ENCODE results near the gene MPL.

The MPL gene

GRCh38 chr1:43358746-43359693 is 21.4 kb downstream of the MPL start, which contains the start of gene CDC20:
TSS of gene CDC20 (plus strand) at chr1:43358981. CDS start at chr1:43359216, 235 bp downstream.
- peak within 1 kb of the TSS; percentile 77 for H2BK120ac ChIP-seq (ENCODE audit: insufficient read depth, low read length, poor library complexity)
- DNase-seq: peak; percentile 98 to 100
- no peak within 1 kb of the TSS for H2BK12ac ChIP-seq (ENCODE audit: low read length)
- peak within 1 kb of the TSS; percentile 92 for H3K9ac ChIP-seq (ENCODE audit: low read length)
- peak within 1 kb of the TSS; percentile 17 for H2AK5ac ChIP-seq (ENCODE audit: low read length)
- no CpG with 5 or more reads among the region's 59 CpGs for WGBS (ENCODE audit: extremely low coverage, insufficient coverage, insufficient read length)
- H3K79me1 ChIP-seq (ENCODE audit: low read length): peaks cover 8% of the 10 kb centered on the region
- H3K14ac ChIP-seq (ENCODE audit: low read length): peak within 1 kb of the TSS; percentile 78
- peak within 1 kb of the TSS; percentile 66 for H3K4me2 ChIP-seq (ENCODE audit: low read length)
- H3K23ac ChIP-seq (ENCODE audit: low read length): no peak within 1 kb of the TSS
- H3K4ac ChIP-seq (ENCODE audit: low read depth, low read length): peak within 1 kb of the TSS; percentile 71
- peak within 1 kb of the TSS; percentile 61 for H2AFZ ChIP-seq (ENCODE audit: insufficient read depth, low read length, poor library complexity)
- H3K79me2 ChIP-seq (ENCODE audit: control insufficient read depth, insufficient read depth, low read length, poor library complexity): peaks cover 6% of the 10 kb centered on the region
- peaks cover 6 to 21% of the 10 kb centered on the region in 2 experiments for H3K4me1 ChIP-seq (ENCODE audit: control insufficient read depth in 1 of 2, insufficient read depth in 2 of 2, low read length in 2 of 2)
- H3K27me3 ChIP-seq (ENCODE audit: insufficient read depth, low read length): no peaks in the 10 kb centered on the region
- peak within 1 kb of the TSS; percentile 81 for H4K91ac ChIP-seq (ENCODE audit: low read depth, low read length)
- peak within 1 kb of the TSS; percentile 91 for H3K4me3 ChIP-seq (ENCODE audit: low read depth, low read length)
- H3K36me3 ChIP-seq (ENCODE audit: control insufficient read depth in 1 of 2, insufficient read depth in 2 of 2, low read length in 2 of 2): peaks cover 25 to 38% of the 10 kb centered on the region in 2 experiments
- H4K8ac ChIP-seq (ENCODE audit: low read depth, low read length): peak within 1 kb of the TSS; percentile 84
- H3K18ac ChIP-seq (ENCODE audit: low read length): peak within 1 kb of the TSS; percentile 70
- peaks cover 2% of the 10 kb centered on the region for H3K9me3 ChIP-seq (ENCODE audit: insufficient read depth, low read depth, low read length)
- peak within 1 kb of the TSS; percentile 86 for H3K27ac ChIP-seq (ENCODE audit: low read depth, low read length)
- H2BK5ac ChIP-seq (ENCODE audit: low read depth, low read length, poor library complexity): peak within 1 kb of the TSS; percentile 70
- H4K12ac ChIP-seq (ENCODE audit: low read depth, low read length): peak within 1 kb of the TSS; percentile 78

- Histone ChIP-seq H3K27me3 (ENCODE audit: insufficient read depth, low read length) (no peaks in the 10 kb centered on the region), H2BK12ac (ENCODE audit: low read length) (no peak overlapping the region), H2AK5ac (ENCODE audit: low read length) (no peak overlapping the region), H3K79me1 (ENCODE audit: low read length) (peaks cover 8% of the 10 kb centered on the region), H3K18ac (ENCODE audit: low read length) (no peak overlapping the region), H3K4me1 (ENCODE audit: control insufficient read depth in 1 of 2, insufficient read depth in 2 of 2, low read length in 2 of 2) (peaks cover 6 to 21% of the 10 kb centered on the region in 2 experiments), H2BK120ac (ENCODE audit: insufficient read depth, low read length, poor library complexity) (no peak overlapping the region), H3K9ac (ENCODE audit: low read length) (no peak overlapping the region), H3K4me3 (ENCODE audit: low read depth, low read length) (peak overlapping the region; percentile 91), H4K8ac (ENCODE audit: low read depth, low read length) (no peak overlapping the region), H2BK5ac (ENCODE audit: low read depth, low read length, poor library complexity) (no peak overlapping the region), H2AFZ (ENCODE audit: insufficient read depth, low read length, poor library complexity) (no peak overlapping the region), H3K23ac (ENCODE audit: low read length) (no peak overlapping the region), H3K9me3 (ENCODE audit: insufficient read depth, low read depth, low read length) (peaks cover 2% of the 10 kb centered on the region), H3K79me2 (ENCODE audit: control insufficient read depth, insufficient read depth, low read length, poor library complexity) (peaks cover 6% of the 10 kb centered on the region), H3K4ac (ENCODE audit: low read depth, low read length) (peak overlapping the region; percentile 11), H3K4me2 (ENCODE audit: low read length) (peak overlapping the region; percentile 66), H4K12ac (ENCODE audit: low read depth, low read length) (no peak overlapping the region), H4K91ac (ENCODE audit: low read depth, low read length) (no peak overlapping the region), H3K36me3 (ENCODE audit: control insufficient read depth in 1 of 2, insufficient read depth in 2 of 2, low read length in 2 of 2) (peaks cover 30 to 45% of the 10 kb centered on the region in 2 experiments), H3K14ac (ENCODE audit: low read length) (no peak overlapping the region), H3K27ac (ENCODE audit: low read depth, low read length) (no peak overlapping the region)
- no CpG with 5 or more reads among the region's 11 CpGs for WGBS (ENCODE audit: extremely low coverage, insufficient coverage, insufficient read length)
- DNase-seq: no peak
These were observed 22.1 kb downstream of the MPL start for GRCh38 chr1:43359696-43360095.

- no CpG with 5 or more reads among the region's 4 CpGs for WGBS (ENCODE audit: extremely low coverage, insufficient coverage, insufficient read length)
- H4K91ac ChIP-seq (ENCODE audit: low read depth, low read length): no peak overlapping the region
- H3K4me3 ChIP-seq (ENCODE audit: low read depth, low read length): no peak overlapping the region
- no peaks in the 10 kb centered on the region for H3K27me3 ChIP-seq (ENCODE audit: insufficient read depth, low read length)
- H3K9me3 ChIP-seq (ENCODE audit: insufficient read depth, low read depth, low read length): peaks cover 2% of the 10 kb centered on the region
- peaks cover 8% of the 10 kb centered on the region for H3K79me2 ChIP-seq (ENCODE audit: control insufficient read depth, insufficient read depth, low read length, poor library complexity)
- no peak overlapping the region for H4K8ac ChIP-seq (ENCODE audit: low read depth, low read length)
- no peak overlapping the region for H2AFZ ChIP-seq (ENCODE audit: insufficient read depth, low read length, poor library complexity)
- peaks cover 35 to 54% of the 10 kb centered on the region in 2 experiments for H3K36me3 ChIP-seq (ENCODE audit: control insufficient read depth in 1 of 2, insufficient read depth in 2 of 2, low read length in 2 of 2)
- no peak overlapping the region for H3K14ac ChIP-seq (ENCODE audit: low read length)
- H3K4me2 ChIP-seq (ENCODE audit: low read length): peak overlapping the region; percentile 66
- peaks cover 8% of the 10 kb centered on the region for H3K79me1 ChIP-seq (ENCODE audit: low read length)
- no peak overlapping the region for H3K27ac ChIP-seq (ENCODE audit: low read depth, low read length)
- no peak overlapping the region for H4K12ac ChIP-seq (ENCODE audit: low read depth, low read length)
- no peak for DNase-seq
- H2BK12ac ChIP-seq (ENCODE audit: low read length): no peak overlapping the region
- H3K9ac ChIP-seq (ENCODE audit: low read length): peak overlapping the region; percentile 17
- no peak overlapping the region for H2BK120ac ChIP-seq (ENCODE audit: insufficient read depth, low read length, poor library complexity)
- peaks cover 13 to 25% of the 10 kb centered on the region in 2 experiments for H3K4me1 ChIP-seq (ENCODE audit: control insufficient read depth in 1 of 2, insufficient read depth in 2 of 2, low read length in 2 of 2)
- H3K18ac ChIP-seq (ENCODE audit: low read length): no peak overlapping the region
- H3K23ac ChIP-seq (ENCODE audit: low read length): no peak overlapping the region
- H2AK5ac ChIP-seq (ENCODE audit: low read length): no peak overlapping the region
- H2BK5ac ChIP-seq (ENCODE audit: low read depth, low read length, poor library complexity): no peak overlapping the region
- H3K4ac ChIP-seq (ENCODE audit: low read depth, low read length): peak overlapping the region; percentile 19
These were observed 23.0 kb downstream of the MPL start for GRCh38 chr1:43360616-43361015.

GRCh38 chr1:43363283-43363934 is 25.8 kb downstream of the MPL start:
- no peak overlapping the region for H3K23ac ChIP-seq (ENCODE audit: low read length)
- H2AK5ac ChIP-seq (ENCODE audit: low read length): no peak overlapping the region
- H3K4me3 ChIP-seq (ENCODE audit: low read depth, low read length): no peak overlapping the region
- peaks cover 27 to 37% of the 10 kb centered on the region in 2 experiments for H3K4me1 ChIP-seq (ENCODE audit: control insufficient read depth in 1 of 2, insufficient read depth in 2 of 2, low read length in 2 of 2)
- no peak overlapping the region for H2BK120ac ChIP-seq (ENCODE audit: insufficient read depth, low read length, poor library complexity)
- no peak overlapping the region for H4K8ac ChIP-seq (ENCODE audit: low read depth, low read length)
- no peak overlapping the region for H2BK12ac ChIP-seq (ENCODE audit: low read length)
- no peak overlapping the region for H3K9ac ChIP-seq (ENCODE audit: low read length)
- no peak overlapping the region for H4K12ac ChIP-seq (ENCODE audit: low read depth, low read length)
- peaks cover 21% of the 10 kb centered on the region for H3K79me1 ChIP-seq (ENCODE audit: low read length)
- H3K4ac ChIP-seq (ENCODE audit: low read depth, low read length): no peak overlapping the region
- H2BK5ac ChIP-seq (ENCODE audit: low read depth, low read length, poor library complexity): no peak overlapping the region
- peaks cover 2% of the 10 kb centered on the region for H3K9me3 ChIP-seq (ENCODE audit: insufficient read depth, low read depth, low read length)
- no peak overlapping the region for H3K14ac ChIP-seq (ENCODE audit: low read length)
- no CpG with 5 or more reads among the region's 9 CpGs for WGBS (ENCODE audit: extremely low coverage, insufficient coverage, insufficient read length)
- H2AFZ ChIP-seq (ENCODE audit: insufficient read depth, low read length, poor library complexity): no peak overlapping the region
- peaks cover 19% of the 10 kb centered on the region for H3K79me2 ChIP-seq (ENCODE audit: control insufficient read depth, insufficient read depth, low read length, poor library complexity)
- no peak overlapping the region for H3K4me2 ChIP-seq (ENCODE audit: low read length)
- H4K91ac ChIP-seq (ENCODE audit: low read depth, low read length): no peak overlapping the region
- H3K18ac ChIP-seq (ENCODE audit: low read length): no peak overlapping the region
- H3K36me3 ChIP-seq (ENCODE audit: control insufficient read depth in 1 of 2, insufficient read depth in 2 of 2, low read length in 2 of 2): peaks cover 35 to 54% of the 10 kb centered on the region in 2 experiments
- DNase-seq: no peak
- no peak overlapping the region for H3K27ac ChIP-seq (ENCODE audit: low read depth, low read length)
- H3K27me3 ChIP-seq (ENCODE audit: insufficient read depth, low read length): no peaks in the 10 kb centered on the region
